ENCODE measurements around the gene ZNF236. TPM values are rescaled to one million over a fixed set of nuclear protein-coding genes. Genes with fewer than 3 reads are reported as not detected.

ZNF236 gene
- total RNA-seq, 1 experiment from 2014 or later, result 27.1 TPM

DNA sequence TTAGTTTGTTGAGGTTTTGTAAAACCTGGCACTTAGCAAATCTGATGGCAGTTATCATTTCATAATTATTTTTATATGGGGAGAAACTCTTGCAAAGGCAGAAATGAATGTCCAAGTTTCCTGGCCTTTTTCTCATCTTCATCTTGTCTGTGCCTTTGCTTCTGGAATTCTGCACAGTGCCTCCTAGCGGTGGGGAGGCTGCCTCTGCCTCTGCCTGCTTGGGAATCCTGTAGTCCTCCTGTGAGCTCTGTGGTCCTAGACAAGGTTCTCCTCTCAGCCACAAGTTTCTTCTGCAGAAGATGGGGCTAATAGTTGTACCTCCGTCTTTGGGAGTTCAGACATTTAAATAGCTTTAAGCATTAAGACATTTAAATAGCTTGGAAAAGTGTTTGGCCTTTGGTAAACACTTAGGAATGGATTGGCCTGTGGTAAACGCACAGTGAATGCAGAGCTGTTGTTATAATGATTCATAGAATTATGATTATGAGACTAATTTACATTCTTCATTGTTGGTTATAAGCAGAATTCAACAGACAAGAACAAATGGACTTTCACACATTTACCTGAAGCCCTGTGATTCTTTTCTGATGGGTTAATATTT, 101.2 kb downstream of the ZNF236 start:
- no peaks in the 10 kb centered on the region for H3K9me2 ChIP-seq (replicated peaks; ENCODE audit: insufficient read depth, low read length)
- H3K27ac ChIP-seq (ENCODE audit: low read length), result peak overlapping the region; percentile 9
- peaks cover 29% of the 10 kb centered on the region for H3K4me1 ChIP-seq (ENCODE audit: low read length)
- no peaks in the 10 kb centered on the region for H3K9me3 ChIP-seq (ENCODE audit: low read length)
- H4K20me1 ChIP-seq (ENCODE audit: insufficient read depth, low read depth, low read length), result no peaks in the 10 kb centered on the region
- peaks cover 61% of the 10 kb centered on the region for H3K36me3 ChIP-seq (ENCODE audit: insufficient read depth, low read length)
- no peaks in the 10 kb centered on the region for H3K27me3 ChIP-seq (ENCODE audit: low read length)
- H3K79me2 ChIP-seq (ENCODE audit: low read length), result peaks cover 35% of the 10 kb centered on the region
- H3K4me3 ChIP-seq (ENCODE audit: low read length), result no peak overlapping the region
- no peak overlapping the region for H2AFZ ChIP-seq (ENCODE audit: low read length)
- H3K4me2 ChIP-seq (ENCODE audit: low read depth, low read length, poor library complexity, severe bottlenecking), result no peak overlapping the region
- no peak overlapping the region for H3K9ac ChIP-seq (ENCODE audit: low read length)
- peak; percentile 56 for DNase-seq

GRCh38 chr18:76925501-76925900, 103.1 kb downstream of the ZNF236 start:
- Histone ChIP-seq H3K79me2 (ENCODE audit: low read length) (peaks cover 35% of the 10 kb centered on the region), H3K27ac (ENCODE audit: low read length) (no peak overlapping the region), H4K20me1 (ENCODE audit: insufficient read depth, low read depth, low read length) (no peaks in the 10 kb centered on the region), H3K9ac (ENCODE audit: low read length) (no peak overlapping the region), H3K27me3 (ENCODE audit: low read length) (no peaks in the 10 kb centered on the region), H3K4me3 (ENCODE audit: low read length) (no peak overlapping the region), H3K4me2 (ENCODE audit: low read depth, low read length, poor library complexity, severe bottlenecking) (no peak overlapping the region), H3K9me3 (ENCODE audit: low read length) (no peaks in the 10 kb centered on the region), H2AFZ (ENCODE audit: low read length) (no peak overlapping the region), H3K36me3 (ENCODE audit: insufficient read depth, low read length) (peaks cover 71% of the 10 kb centered on the region), H3K4me1 (ENCODE audit: low read length) (peaks cover 38% of the 10 kb centered on the region), H3K9me2 (replicated peaks; ENCODE audit: insufficient read depth, low read length) (no peaks in the 10 kb centered on the region)
- DNase-seq, result no peak

GRCh38 chr18:76927223-76927725, 104.9 kb downstream of the ZNF236 start:
- Histone ChIP-seq H3K36me3 (ENCODE audit: insufficient read depth, low read length) (peaks cover 78% of the 10 kb centered on the region), H3K9me3 (ENCODE audit: low read length) (no peaks in the 10 kb centered on the region), H3K9me2 (replicated peaks; ENCODE audit: insufficient read depth, low read length) (no peaks in the 10 kb centered on the region), H4K20me1 (ENCODE audit: insufficient read depth, low read depth, low read length) (no peaks in the 10 kb centered on the region), H3K4me1 (ENCODE audit: low read length) (peaks cover 25% of the 10 kb centered on the region), H3K4me2 (ENCODE audit: low read depth, low read length, poor library complexity, severe bottlenecking) (no peak overlapping the region), H3K9ac (ENCODE audit: low read length) (no peak overlapping the region), H3K27ac (ENCODE audit: low read length) (no peak overlapping the region), H2AFZ (ENCODE audit: low read length) (no peak overlapping the region), H3K4me3 (ENCODE audit: low read length) (no peak overlapping the region), H3K27me3 (ENCODE audit: low read length) (no peaks in the 10 kb centered on the region), H3K79me2 (ENCODE audit: low read length) (peaks cover 47% of the 10 kb centered on the region)
- DNase-seq, result no peak

DNA sequence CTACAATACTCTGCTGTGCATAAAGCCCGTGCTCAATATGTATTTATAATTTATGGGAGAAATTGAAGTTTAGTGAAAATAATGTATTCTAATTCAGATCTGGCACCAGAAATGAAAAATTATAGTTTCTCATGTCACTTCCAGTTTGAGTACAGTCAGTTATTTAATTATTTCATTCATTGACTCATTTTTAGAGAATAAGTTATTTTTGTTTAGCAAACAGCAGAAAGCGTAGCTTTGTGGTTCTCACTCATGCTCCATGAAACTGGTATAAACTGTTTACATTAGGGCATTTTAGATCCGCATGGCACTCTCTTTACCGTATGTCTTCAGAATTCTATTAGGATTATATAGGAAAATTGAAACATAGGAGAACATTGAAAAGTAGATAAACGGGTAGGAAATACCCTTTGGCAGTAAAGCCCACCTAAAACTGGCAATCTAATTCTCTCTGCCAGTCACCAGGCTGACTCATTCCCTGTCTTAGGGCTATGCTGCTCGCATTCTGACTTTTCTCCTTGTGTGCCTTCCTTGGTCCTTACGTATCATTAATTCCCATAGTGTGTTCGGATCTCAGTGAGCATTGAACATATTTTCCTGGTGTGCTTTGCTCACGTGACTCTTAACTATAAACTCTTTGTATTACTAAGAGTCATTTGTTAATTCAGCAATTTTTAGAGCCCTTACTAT, 106.0 kb downstream of the ZNF236 start:
- Histone ChIP-seq H3K9me3 (ENCODE audit: low read length) (no peaks in the 10 kb centered on the region), H3K9me2 (replicated peaks; ENCODE audit: insufficient read depth, low read length) (no peaks in the 10 kb centered on the region), H3K27me3 (ENCODE audit: low read length) (no peaks in the 10 kb centered on the region), H3K4me3 (ENCODE audit: low read length) (no peak overlapping the region), H3K36me3 (ENCODE audit: insufficient read depth, low read length) (peaks cover 74% of the 10 kb centered on the region), H3K27ac (ENCODE audit: low read length) (peak overlapping the region; percentile 44), H3K4me1 (ENCODE audit: low read length) (peaks cover 17% of the 10 kb centered on the region), H3K79me2 (ENCODE audit: low read length) (peaks cover 44% of the 10 kb centered on the region), H3K9ac (ENCODE audit: low read length) (no peak overlapping the region), H2AFZ (ENCODE audit: low read length) (no peak overlapping the region), H4K20me1 (ENCODE audit: insufficient read depth, low read depth, low read length) (no peaks in the 10 kb centered on the region), H3K4me2 (ENCODE audit: low read depth, low read length, poor library complexity, severe bottlenecking) (peak overlapping the region; percentile 21)
- DNase-seq, result no peak

DNA sequence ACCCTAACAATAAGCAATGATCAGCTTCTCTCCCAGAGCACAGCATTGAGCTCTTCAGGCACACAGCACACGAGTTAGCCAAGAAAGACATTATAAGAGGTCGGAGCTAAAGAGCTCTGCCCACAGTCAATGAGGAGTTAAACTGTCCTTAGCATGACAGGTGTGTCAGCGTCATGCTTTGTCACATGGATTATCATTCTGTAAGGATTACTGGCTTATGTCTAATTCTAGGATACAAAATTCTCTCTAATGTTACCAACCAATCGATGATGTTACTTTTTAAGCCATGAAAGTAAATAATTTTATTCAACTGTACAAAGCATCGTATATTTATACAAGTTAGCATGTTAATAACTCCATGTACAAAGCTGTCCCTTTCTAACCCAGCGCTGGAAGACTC, 108.8 kb downstream of the ZNF236 start:
- Histone ChIP-seq H3K4me1 (ENCODE audit: low read length) (peaks cover 39% of the 10 kb centered on the region), H3K4me3 (ENCODE audit: low read length) (no peak overlapping the region), H4K20me1 (ENCODE audit: insufficient read depth, low read depth, low read length) (no peaks in the 10 kb centered on the region), H3K79me2 (ENCODE audit: low read length) (peaks cover 31% of the 10 kb centered on the region), H3K9ac (ENCODE audit: low read length) (no peak overlapping the region), H3K4me2 (ENCODE audit: low read depth, low read length, poor library complexity, severe bottlenecking) (no peak overlapping the region), H3K9me2 (replicated peaks; ENCODE audit: insufficient read depth, low read length) (no peaks in the 10 kb centered on the region), H3K27me3 (ENCODE audit: low read length) (no peaks in the 10 kb centered on the region), H3K27ac (ENCODE audit: low read length) (no peak overlapping the region), H2AFZ (ENCODE audit: low read length) (no peak overlapping the region), H3K36me3 (ENCODE audit: insufficient read depth, low read length) (peaks cover 47% of the 10 kb centered on the region), H3K9me3 (ENCODE audit: low read length) (no peaks in the 10 kb centered on the region)
- DNase-seq, result no peak

- Histone ChIP-seq H4K20me1 (ENCODE audit: insufficient read depth, low read depth, low read length) (no peaks in the 10 kb centered on the region), H3K9me2 (replicated peaks; ENCODE audit: insufficient read depth, low read length) (no peaks in the 10 kb centered on the region), H3K9ac (ENCODE audit: low read length) (no peak overlapping the region), H3K4me1 (ENCODE audit: low read length) (peaks cover 48% of the 10 kb centered on the region), H3K79me2 (ENCODE audit: low read length) (peaks cover 25% of the 10 kb centered on the region; the same call in 1 of the 2 replicates), H3K27me3 (ENCODE audit: low read length) (no peaks in the 10 kb centered on the region), H2AFZ (ENCODE audit: low read length) (no peak overlapping the region), H3K9me3 (ENCODE audit: low read length) (no peaks in the 10 kb centered on the region), H3K36me3 (ENCODE audit: insufficient read depth, low read length) (peaks cover 47% of the 10 kb centered on the region), H3K4me2 (ENCODE audit: low read depth, low read length, poor library complexity, severe bottlenecking) (no peak overlapping the region), H3K27ac (ENCODE audit: low read length) (no peak overlapping the region), H3K4me3 (ENCODE audit: low read length) (no peak overlapping the region)
- DNase-seq, result no peak
These were observed 109.9 kb downstream of the ZNF236 start for GRCh38 chr18:76932026-76932819.

- H3K4me1 ChIP-seq (ENCODE audit: low read length), result peaks cover 40% of the 10 kb centered on the region
These were observed 113.5 kb downstream of the ZNF236 start for GRCh38 chr18:76935722-76936337.

More at GRCh38 chr18:76935722-76936337, 113.5 kb downstream of the ZNF236 start:
- DNase-seq, result no peak
- no peaks in the 10 kb centered on the region for H3K9me2 ChIP-seq (replicated peaks; ENCODE audit: insufficient read depth, low read length)
- peaks cover 31% of the 10 kb centered on the region; the same call in 1 of the 2 replicates for H3K36me3 ChIP-seq (ENCODE audit: insufficient read depth, low read length)
- H2AFZ ChIP-seq (ENCODE audit: low read length), result no peak overlapping the region
- H3K27me3 ChIP-seq (ENCODE audit: low read length), result no peaks in the 10 kb centered on the region
- no peak overlapping the region for H3K4me2 ChIP-seq (ENCODE audit: low read depth, low read length, poor library complexity, severe bottlenecking)
- H3K9me3 ChIP-seq (ENCODE audit: low read length), result no peaks in the 10 kb centered on the region
- H3K4me3 ChIP-seq (ENCODE audit: low read length), result no peak overlapping the region
- no peak overlapping the region for H3K9ac ChIP-seq (ENCODE audit: low read length)
- no peaks in the 10 kb centered on the region for H4K20me1 ChIP-seq (ENCODE audit: insufficient read depth, low read depth, low read length)
- peak overlapping the region; percentile 45; the same call in 1 of the 2 replicates for H3K27ac ChIP-seq (ENCODE audit: low read length)
- H3K79me2 ChIP-seq (ENCODE audit: low read length), result peaks cover 24% of the 10 kb centered on the region; the same call in 1 of the 2 replicates

All from Karpas-422 (cell line).